GM11168 (cell line): ENCODE results near the gene ACER3.
"Not testable (repeated sequence)": the region's sequence is repeated elsewhere in the genome, so short reads cannot be mapped to it uniquely, and the experiment has no call there.

Experiments used
- in situ Hi-C: fragments of 300-500 bp; cut with MboI; formaldehyde crosslinking; loops from one replicate; pipeline ENCODE4 v1.12.0; 2022; ENCODE audit warnings: low sequenced_read_pairs; ENCODE audit not compliant: unreplicated experiment

ACER3 gene

GRCh38 chr11:77052518-77052917 lies 191.8 kb downstream of the ACER3 start:
- in situ Hi-C loops: no loop called here

- in situ Hi-C loops: no loop called here
Observed at GRCh38 chr11:77053217-77054015, 192.7 kb downstream of the ACER3 start.

DNA sequence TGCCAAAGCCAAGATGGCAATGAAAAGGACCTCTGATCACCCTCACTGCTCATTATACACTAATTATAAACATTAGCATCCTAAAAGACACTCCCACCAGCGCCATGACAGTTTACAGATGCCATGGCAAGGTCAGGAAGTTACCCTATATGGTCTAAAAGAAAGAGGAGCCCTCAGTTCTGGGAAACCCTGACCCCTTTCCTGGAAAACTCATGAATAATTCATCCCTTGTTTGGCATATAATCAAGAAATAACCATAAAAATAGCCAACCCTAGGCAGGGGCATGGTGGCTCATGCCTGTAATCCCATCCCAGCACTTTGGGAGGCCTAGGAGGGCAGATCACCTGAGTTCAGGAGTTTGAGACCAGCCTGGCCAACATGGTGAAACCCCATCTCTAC lies 193.4 kb downstream of the ACER3 start:
- in situ Hi-C loops: no loop called here

- in situ Hi-C loops: loop anchor here (5.0 kb wide), 1 partner anchor 37 kb away; no protein-coding TSS in a partner anchor
Observed at GRCh38 chr11:77055101-77055561, 194.4 kb downstream of the ACER3 start.

- in situ Hi-C loops: loop anchor here (5.0 kb wide), 1 partner anchor 36 kb away; no protein-coding TSS in a partner anchor
Observed at GRCh38 chr11:77055913-77056312, 195.2 kb downstream of the ACER3 start.

- in situ Hi-C loops: loop anchor here (5.0 kb wide), 1 partner anchor 35 kb away; no protein-coding TSS in a partner anchor
Observed at GRCh38 chr11:77056814-77057402, 196.2 kb downstream of the ACER3 start.

GRCh38 chr11:77057938-77058474 lies 197.3 kb downstream of the ACER3 start:
- in situ Hi-C loops: loop anchor here (5.0 kb wide), 1 partner anchor 34 kb away; no protein-coding TSS in a partner anchor

GRCh38 chr11:77058900-77059299 lies 198.2 kb downstream of the ACER3 start:
- in situ Hi-C loops: loop anchor here (5.0 kb wide), 1 partner anchor 33 kb away; no protein-coding TSS in a partner anchor

GRCh38 chr11:77059806-77060205 lies 199.1 kb downstream of the ACER3 start:
- in situ Hi-C loops: loop anchor here (5.0 kb wide), 1 partner anchor 32 kb away; no protein-coding TSS in a partner anchor

GRCh38 chr11:77060234-77060633 lies 199.5 kb downstream of the ACER3 start:
- in situ Hi-C loops: no loop called here

GRCh38 chr11:77061258-77061657 lies 200.5 kb downstream of the ACER3 start:
- in situ Hi-C loops: not testable (repeated sequence)

GRCh38 chr11:77062924-77063323 lies 202.2 kb downstream of the ACER3 start:
- in situ Hi-C loops: no loop called here

- in situ Hi-C loops: no loop called here
Observed at GRCh38 chr11:77063407-77063806, 202.7 kb downstream of the ACER3 start.

- in situ Hi-C loops: no loop called here
Observed at GRCh38 chr11:77063861-77064260, 203.1 kb downstream of the ACER3 start.

DNA sequence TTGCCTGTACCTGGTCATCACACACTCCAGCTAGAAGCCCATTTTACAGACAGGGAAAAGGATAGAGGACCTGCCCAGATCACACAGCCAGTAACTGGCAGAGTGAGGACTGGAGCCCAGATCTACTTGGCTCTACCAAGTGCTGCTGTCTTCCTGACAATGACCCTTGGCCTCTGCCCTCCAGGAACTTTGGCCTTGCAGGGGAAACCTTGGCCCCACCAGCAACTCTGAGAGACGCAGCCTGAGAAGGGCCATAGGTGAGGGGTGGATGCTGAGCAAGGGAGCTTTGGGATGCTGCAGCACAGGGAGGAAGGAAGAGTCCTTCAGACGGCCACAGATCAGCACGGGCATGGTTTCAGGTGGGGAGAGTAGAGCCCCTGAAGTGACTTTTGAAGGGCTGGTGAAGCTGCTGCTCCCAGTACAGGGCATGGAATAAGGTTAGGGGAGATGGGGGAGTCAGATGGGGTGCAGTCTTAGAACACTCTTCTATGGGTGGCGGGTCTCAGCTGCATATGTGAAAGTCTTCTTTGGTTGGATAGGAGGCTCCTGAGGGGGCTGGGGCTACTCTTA lies 204.0 kb downstream of the ACER3 start:
- in situ Hi-C loops: no loop called here

DNA sequence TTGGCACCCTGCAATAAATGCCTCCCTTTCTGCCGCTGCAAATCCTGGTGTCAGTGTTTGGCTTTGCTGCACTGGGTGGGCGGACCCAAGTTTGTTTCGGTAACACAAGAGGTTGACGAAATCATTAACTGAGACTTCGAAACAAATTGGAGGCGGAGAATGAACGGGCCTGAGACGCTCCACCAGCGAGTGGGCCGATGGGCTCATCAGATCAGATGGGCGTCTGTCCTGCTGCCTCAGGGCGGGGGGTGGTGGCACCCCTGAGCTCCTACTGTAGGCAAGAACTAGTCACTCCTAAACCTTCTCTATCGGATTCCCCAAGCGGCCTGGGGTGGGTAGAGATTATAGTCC lies 205.1 kb downstream of the ACER3 start:
- in situ Hi-C loops: no loop called here

GRCh38 chr11:77066229-77067042 lies 205.7 kb downstream of the ACER3 start, which contains the start of gene CAPN5:
Gene CAPN5 (plus strand): TSS chr11:77066971. CDS start chr11:77084887, 17,916 bp downstream.
- in situ Hi-C loops: no loop called here

DNA sequence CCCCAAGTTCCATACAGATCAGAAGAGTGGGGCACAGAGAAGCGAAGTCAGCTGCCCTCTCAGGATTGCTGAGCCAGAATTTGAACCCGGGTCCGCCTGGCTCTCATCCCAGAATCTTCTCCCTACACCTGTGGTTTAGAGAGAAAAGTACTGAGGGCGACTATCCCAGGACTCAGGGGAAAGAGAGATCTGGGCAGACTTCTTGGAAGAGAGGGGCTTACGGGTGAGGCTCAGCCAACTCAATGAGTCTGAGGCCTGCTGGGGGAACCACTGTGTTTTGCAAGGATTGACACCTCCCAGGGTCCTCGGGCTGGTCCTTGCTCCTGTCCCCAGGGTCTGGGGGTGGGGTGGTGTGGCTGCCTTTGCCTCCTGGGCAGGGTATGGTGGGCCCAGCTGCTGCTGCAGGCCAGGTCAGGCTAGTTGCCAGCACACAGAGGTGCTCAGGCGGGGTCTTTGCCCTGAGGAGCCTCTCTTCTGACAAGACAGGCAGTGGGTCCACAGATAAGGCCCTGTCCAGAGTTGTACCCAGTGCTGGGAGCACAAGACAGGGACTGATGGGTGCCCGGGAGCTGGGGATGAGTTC lies 207.2 kb downstream of the ACER3 start:
- in situ Hi-C loops: no loop called here
